Fibroblast of lung (primary cell): ENCODE results near the gene VGF.

Experiments
- EZH2 ChIP-seq: IDR thresholded peaks from 2 replicates; pipeline ENCODE4 v1.5.1; 2012; ENCODE audit warnings: low read length, control low read depth, mild to moderate bottlenecking; ENCODE audit errors: missing control alignments
- TF ChIP-seq, protein P1 (sequence below), 2 donors: IDR thresholded peaks in 1 of 2; conservative IDR thresholded peaks in 1 of 2; 1 replicate in 1 of 2; 2 replicates in 1 of 2; pipeline ENCODE4 v1.5.1; 2011 to 2012; ENCODE audit warnings: low read length in 2 of 2, control low read depth in 1 of 2, inconsistent platforms in 1 of 2, low read depth in 1 of 2, mild to moderate bottlenecking in 1 of 2

DNA sequence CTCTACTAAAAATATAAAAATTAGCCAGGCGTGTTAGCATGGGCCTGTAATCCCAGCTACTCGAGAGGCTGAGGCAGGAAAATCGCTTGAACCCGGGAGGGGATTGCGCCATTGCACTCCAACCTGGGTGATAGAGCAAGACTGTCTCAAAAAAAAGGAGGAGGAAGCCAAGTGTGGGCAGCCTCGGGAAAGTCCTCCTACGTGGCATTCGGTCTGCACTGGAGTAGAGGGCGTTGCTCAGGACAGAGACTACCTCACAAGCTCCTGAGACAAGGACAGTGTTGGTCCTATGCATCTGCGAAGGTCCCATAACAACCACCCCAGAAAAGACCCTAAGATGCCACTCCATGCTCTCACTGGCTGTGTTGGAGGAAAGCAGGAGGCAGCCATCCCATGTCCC lies 48.5 kb downstream of the VGF start:
- TF ChIP-seq EZH2 = no peak
- TF ChIP-seq, protein P1, sequence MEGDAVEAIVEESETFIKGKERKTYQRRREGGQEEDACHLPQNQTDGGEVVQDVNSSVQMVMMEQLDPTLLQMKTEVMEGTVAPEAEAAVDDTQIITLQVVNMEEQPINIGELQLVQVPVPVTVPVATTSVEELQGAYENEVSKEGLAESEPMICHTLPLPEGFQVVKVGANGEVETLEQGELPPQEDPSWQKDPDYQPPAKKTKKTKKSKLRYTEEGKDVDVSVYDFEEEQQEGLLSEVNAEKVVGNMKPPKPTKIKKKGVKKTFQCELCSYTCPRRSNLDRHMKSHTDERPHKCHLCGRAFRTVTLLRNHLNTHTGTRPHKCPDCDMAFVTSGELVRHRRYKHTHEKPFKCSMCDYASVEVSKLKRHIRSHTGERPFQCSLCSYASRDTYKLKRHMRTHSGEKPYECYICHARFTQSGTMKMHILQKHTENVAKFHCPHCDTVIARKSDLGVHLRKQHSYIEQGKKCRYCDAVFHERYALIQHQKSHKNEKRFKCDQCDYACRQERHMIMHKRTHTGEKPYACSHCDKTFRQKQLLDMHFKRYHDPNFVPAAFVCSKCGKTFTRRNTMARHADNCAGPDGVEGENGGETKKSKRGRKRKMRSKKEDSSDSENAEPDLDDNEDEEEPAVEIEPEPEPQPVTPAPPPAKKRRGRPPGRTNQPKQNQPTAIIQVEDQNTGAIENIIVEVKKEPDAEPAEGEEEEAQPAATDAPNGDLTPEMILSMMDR (conservative IDR thresholded peaks at IDR 0.05 in 1 of 2, IDR thresholded peaks at IDR 0.05 in 1 of 2; ENCODE audit: low read depth in 1 of 2, low read length in 2 of 2) = no peak
